SK-N-SH treated with all-trans-retinoic acid at 6 μM for 48 hours (cell line): ENCODE results near the gene ADAMTS2.

Experiments
- ATAC-seq: fragments of 200-7000 bp; cut with Tn5 transposase; 3 replicates; pipeline ENCODE4 v1.9.1; 2020; ENCODE audit warnings: mild to moderate bottlenecking, moderate library complexity
- ARNTL ChIP-seq: fragments of 450-650 bp; formaldehyde crosslinking; IDR thresholded peaks from 2 replicates; pipeline ENCODE4 v1.5.0; 2020; ENCODE audit warnings: low read depth, mild to moderate bottlenecking, moderate library complexity, borderline replicate concordance
- BACH2 ChIP-seq: fragments of 250-450 bp; sonication (Bioruptor Pico); IDR thresholded peaks from 2 replicates; pipeline ENCODE4 v1.9.0; 2021; ENCODE audit warnings: mild to moderate bottlenecking, borderline replicate concordance
- CREB5 ChIP-seq: fragments of 250-450 bp; sonication (Bioruptor Pico); IDR thresholded peaks from 2 replicates; pipeline ENCODE4 v1.5.1; 2020; ENCODE audit warnings: low read depth, mild to moderate bottlenecking, moderate library complexity
- CSDC2 ChIP-seq: fragments of 250-450 bp; sonication (Bioruptor Pico); IDR thresholded peaks from 2 replicates; pipeline ENCODE4 v1.5.0; 2020; ENCODE audit warnings: mild to moderate bottlenecking, moderate library complexity
- ESRRG ChIP-seq: fragments of 250-450 bp; sonication (Bioruptor Pico); IDR thresholded peaks from 2 replicates; pipeline ENCODE4 v1.6.1; 2021; ENCODE audit warnings: mild to moderate bottlenecking
- GLIS3 ChIP-seq: fragments of 250-450 bp; sonication (Bioruptor Pico); IDR thresholded peaks from 2 replicates; pipeline ENCODE4 v1.5.0; 2020; ENCODE audit warnings: mild to moderate bottlenecking, moderate library complexity
- ISL1 ChIP-seq: fragments of 250-450 bp; sonication (Bioruptor Pico); IDR thresholded peaks from 2 replicates; pipeline ENCODE4 v2.1.2; 2022; ENCODE audit warnings: mild to moderate bottlenecking, moderate library complexity
- OSR1 ChIP-seq: fragments of 250-450 bp; sonication (Bioruptor Pico); IDR thresholded peaks from 2 replicates; pipeline ENCODE4 v1.8.0; 2022; ENCODE audit warnings: moderate library complexity, mild to moderate bottlenecking, inconsistent platforms
- POU6F1 ChIP-seq: fragments of 250-450 bp; sonication (Bioruptor Pico); IDR thresholded peaks from 2 replicates; pipeline ENCODE4 v1.8.0; 2021; ENCODE audit warnings: low read depth, mild to moderate bottlenecking, moderate library complexity, borderline replicate concordance
- PPARA ChIP-seq: fragments of 250-450 bp; sonication (Bioruptor Pico); IDR thresholded peaks from 2 replicates; pipeline ENCODE4 v1.5.0; 2020; ENCODE audit warnings: mild to moderate bottlenecking, borderline replicate concordance
- RARB ChIP-seq: fragments of 250-450 bp; sonication (Bioruptor Pico); IDR thresholded peaks from 2 replicates; pipeline ENCODE4 v1.8.0; 2021; ENCODE audit warnings: mild to moderate bottlenecking, moderate library complexity
- SNAI2 ChIP-seq: fragments of 250-450 bp; sonication (Bioruptor Pico); IDR thresholded peaks from 2 replicates; pipeline ENCODE4 v1.5.0; 2020; ENCODE audit warnings: mild to moderate bottlenecking, moderate library complexity
- TCF4 ChIP-seq: fragments of 250-450 bp; sonication (Bioruptor Pico); IDR thresholded peaks from 2 replicates; pipeline ENCODE4 v1.8.0; 2021; ENCODE audit warnings: mild to moderate bottlenecking, moderate library complexity, borderline replicate concordance
- TOX ChIP-seq: fragments of 250-450 bp; sonication (Bioruptor Pico); IDR thresholded peaks from 2 replicates; pipeline ENCODE4 v1.8.0; 2021; ENCODE audit warnings: mild to moderate bottlenecking, moderate library complexity, borderline replicate concordance
- ZFP3 ChIP-seq: fragments of 250-450 bp; sonication (Bioruptor Pico); IDR thresholded peaks from 2 replicates; pipeline ENCODE4 v1.5.0; 2020; ENCODE audit warnings: mild to moderate bottlenecking, moderate library complexity
- ZFP30 ChIP-seq: fragments of 450-650 bp; formaldehyde crosslinking; IDR thresholded peaks from 2 replicates; pipeline ENCODE4 v1.5.0; 2022; ENCODE audit warnings: mild to moderate bottlenecking, moderate library complexity
- ZNF565 ChIP-seq: fragments of 450-650 bp; formaldehyde crosslinking; conservative IDR thresholded peaks from 2 replicates; pipeline ENCODE4 v1.5.0; 2020; ENCODE audit warnings: low read depth, mild to moderate bottlenecking, moderate library complexity
- ZNF70 ChIP-seq: fragments of 450-650 bp; formaldehyde crosslinking; IDR thresholded peaks from 2 replicates; pipeline ENCODE4 v1.5.0; 2020; ENCODE audit warnings: mild to moderate bottlenecking, moderate library complexity
- ZNF8 ChIP-seq: fragments of 450-650 bp; formaldehyde crosslinking; IDR thresholded peaks from 2 replicates; pipeline ENCODE4 v1.5.0; 2020; ENCODE audit warnings: mild to moderate bottlenecking, moderate library complexity
- TF ChIP-seq, protein P1 (sequence below): fragments of 250-450 bp; sonication (Bioruptor Pico); IDR thresholded peaks from 2 replicates; pipeline ENCODE4 v1.8.0; 2020; ENCODE audit warnings: mild to moderate bottlenecking, moderate library complexity, borderline replicate concordance

ADAMTS2 gene

GRCh38 chr5:179273073-179273435 is 72.2 kb downstream of the ADAMTS2 start:
- no peak for TF ChIP-seq TCF4 (CRISPR knock-in tag)
- no peak for TF ChIP-seq ZFP30 (CRISPR knock-in tag)
- TF ChIP-seq ZFP3: no peak
- TF ChIP-seq PPARA (CRISPR knock-in tag): no peak
- no peak for TF ChIP-seq POU6F1
- TF ChIP-seq, protein P1, sequence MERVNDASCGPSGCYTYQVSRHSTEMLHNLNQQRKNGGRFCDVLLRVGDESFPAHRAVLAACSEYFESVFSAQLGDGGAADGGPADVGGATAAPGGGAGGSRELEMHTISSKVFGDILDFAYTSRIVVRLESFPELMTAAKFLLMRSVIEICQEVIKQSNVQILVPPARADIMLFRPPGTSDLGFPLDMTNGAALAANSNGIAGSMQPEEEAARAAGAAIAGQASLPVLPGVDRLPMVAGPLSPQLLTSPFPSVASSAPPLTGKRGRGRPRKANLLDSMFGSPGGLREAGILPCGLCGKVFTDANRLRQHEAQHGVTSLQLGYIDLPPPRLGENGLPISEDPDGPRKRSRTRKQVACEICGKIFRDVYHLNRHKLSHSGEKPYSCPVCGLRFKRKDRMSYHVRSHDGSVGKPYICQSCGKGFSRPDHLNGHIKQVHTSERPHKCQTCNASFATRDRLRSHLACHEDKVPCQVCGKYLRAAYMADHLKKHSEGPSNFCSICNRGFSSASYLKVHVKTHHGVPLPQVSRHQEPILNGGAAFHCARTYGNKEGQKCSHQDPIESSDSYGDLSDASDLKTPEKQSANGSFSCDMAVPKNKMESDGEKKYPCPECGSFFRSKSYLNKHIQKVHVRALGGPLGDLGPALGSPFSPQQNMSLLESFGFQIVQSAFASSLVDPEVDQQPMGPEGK (CRISPR knock-in tag): no peak
- no peak for TF ChIP-seq TOX (CRISPR knock-in tag)
- no peak for TF ChIP-seq GLIS3 (CRISPR knock-in tag)
- no peak for ATAC-seq

- no peak for TF ChIP-seq GLIS3 (CRISPR knock-in tag)
- ATAC-seq: no peak
Measured at GRCh38 chr5:179272326-179273072, 72.8 kb downstream of the ADAMTS2 start.

DNA sequence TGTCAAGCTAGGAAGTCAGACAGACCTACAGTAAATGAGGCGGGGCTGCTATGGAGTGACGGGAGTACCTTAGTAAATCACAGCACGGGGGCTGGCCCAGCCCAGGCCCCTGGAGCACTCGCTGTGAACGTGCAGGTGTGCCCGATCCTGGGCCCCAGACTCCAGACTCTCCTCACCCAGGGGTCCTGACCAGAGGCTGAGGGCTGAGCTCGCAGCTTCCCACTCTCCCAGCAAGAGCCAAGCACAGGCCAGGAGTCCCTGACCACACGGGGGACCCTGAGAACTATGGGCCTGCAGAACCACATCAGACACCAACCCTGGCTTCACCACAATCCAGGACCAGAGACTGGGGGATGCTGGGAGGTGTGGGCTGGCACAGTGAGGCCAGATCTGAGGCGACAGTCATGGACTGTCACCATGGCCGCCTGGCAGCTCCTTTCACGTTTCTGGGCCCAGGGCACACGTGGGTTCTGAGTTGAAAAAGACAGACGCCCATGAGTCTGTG is 73.4 kb downstream of the ADAMTS2 start:
- no peak for ATAC-seq
- no peak for TF ChIP-seq SNAI2 (CRISPR knock-in tag)
- TF ChIP-seq TCF4 (CRISPR knock-in tag): no peak
- TF ChIP-seq GLIS3 (CRISPR knock-in tag): no peak
- TF ChIP-seq ZNF8 (CRISPR knock-in tag): no peak
- no peak for TF ChIP-seq ESRRG (CRISPR knock-in tag)
- no peak for TF ChIP-seq PPARA (CRISPR knock-in tag)
- TF ChIP-seq ZNF70 (CRISPR knock-in tag): no peak

DNA sequence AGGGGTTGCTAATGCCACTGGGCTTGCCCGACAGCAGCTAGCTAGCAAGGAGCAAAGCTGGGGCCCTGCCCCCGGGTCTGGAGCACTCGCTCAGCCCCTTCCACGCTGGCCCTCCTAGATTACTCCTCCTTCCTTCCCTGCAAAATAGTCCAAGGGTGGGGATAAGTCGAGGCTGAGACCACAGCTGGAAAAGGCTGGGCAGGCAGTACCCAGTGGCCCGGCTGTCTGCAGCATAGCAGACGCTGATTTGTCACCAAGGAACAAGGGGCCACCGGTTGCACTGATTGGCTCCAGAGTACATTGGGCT is 73.9 kb downstream of the ADAMTS2 start:
- no peak for ATAC-seq
- TF ChIP-seq ISL1 (CRISPR knock-in tag) (no peak), ARNTL (CRISPR knock-in tag) (no peak), ZNF70 (CRISPR knock-in tag) (no peak), OSR1 (CRISPR knock-in tag) (no peak), ZNF8 (CRISPR knock-in tag) (no peak), ZFP30 (CRISPR knock-in tag) (no peak), TCF4 (CRISPR knock-in tag) (no peak), BACH2 (no peak), ZNF565 (no peak)
- TF ChIP-seq, protein P1 (CRISPR knock-in tag): no peak

- no peak for ATAC-seq
- TF ChIP-seq ISL1 (CRISPR knock-in tag): no peak
- TF ChIP-seq ZFP3: no peak
- no peak for TF ChIP-seq ZNF8 (CRISPR knock-in tag)
- TF ChIP-seq OSR1 (CRISPR knock-in tag): no peak
- no peak for TF ChIP-seq CREB5 (CRISPR knock-in tag)
- no peak for TF ChIP-seq RARB (CRISPR knock-in tag)
- TF ChIP-seq PPARA (CRISPR knock-in tag): no peak
- TF ChIP-seq ZNF70 (CRISPR knock-in tag): no peak
- TF ChIP-seq, protein P1 (CRISPR knock-in tag): no peak
- no peak for TF ChIP-seq ARNTL (CRISPR knock-in tag)
- TF ChIP-seq CSDC2 (CRISPR knock-in tag): no peak
- TF ChIP-seq GLIS3 (CRISPR knock-in tag): no peak
Measured at GRCh38 chr5:179270581-179271427, 74.5 kb downstream of the ADAMTS2 start.
